GM21390 (cell line): ENCODE results near the gene KLHDC1.
"Not testable (repeated sequence)": the region's sequence is repeated elsewhere in the genome, so short reads cannot be mapped to it uniquely, and the experiment has no call there.

Experiments
- ATAC-seq: cut with Tn5 transposase; IDR thresholded peaks from one replicate; pipeline ENCODE4 v1.9.1; 2021; ENCODE audit not compliant: unreplicated experiment

Gene KLHDC1

GRCh38 chr14:49692811-49693734 lies at the start of gene KLHDC1:
Gene KLHDC1 (plus strand): TSS chr14:49693120. CDS start chr14:49693195, 75 bp downstream.
- ATAC-seq: peak; percentile 50

- no peak for ATAC-seq
These were observed 39.4 kb upstream of the KLHDC1 start for GRCh38 chr14:49653508-49653907.

GRCh38 chr14:49654511-49654910 lies 38.4 kb upstream of the KLHDC1 start:
- ATAC-seq: no peak

GRCh38 chr14:49657500-49657899 lies 35.4 kb upstream of the KLHDC1 start:
- not testable (repeated sequence) for ATAC-seq

GRCh38 chr14:49659526-49660455 lies 33.1 kb upstream of the KLHDC1 start:
- no peak for ATAC-seq

- no peak for ATAC-seq
These were observed 22.4 kb upstream of the KLHDC1 start for GRCh38 chr14:49670475-49670874.

GRCh38 chr14:49673586-49673985 lies 19.3 kb upstream of the KLHDC1 start:
- no peak for ATAC-seq

- ATAC-seq: no peak
These were observed 15.3 kb upstream of the KLHDC1 start for GRCh38 chr14:49677643-49678042.

- no peak for ATAC-seq
These were observed 13.6 kb upstream of the KLHDC1 start for GRCh38 chr14:49679271-49679670.

GRCh38 chr14:49686425-49686824 lies 6.5 kb upstream of the KLHDC1 start:
- no peak for ATAC-seq

GRCh38 chr14:49687942-49688700 lies 4.8 kb upstream of the KLHDC1 start, which contains the start of gene POLE2:
Gene POLE2 (minus strand): TSS chr14:49688214. CDS start chr14:49688203, 11 bp downstream.
- peak; percentile 80 for ATAC-seq

- ATAC-seq: no peak
These were observed 4.3 kb upstream of the KLHDC1 start for GRCh38 chr14:49688701-49689030.

- no peak for ATAC-seq
These were observed 1.9 kb upstream of the KLHDC1 start for GRCh38 chr14:49691031-49691430.

GRCh38 chr14:49692193-49692757 lies 645 bp upstream of the KLHDC1 start:
- no peak for ATAC-seq

- not testable (repeated sequence) for ATAC-seq
These were observed 810 bp downstream of the KLHDC1 start for GRCh38 chr14:49693735-49694124.

GRCh38 chr14:49702725-49703124 lies 9.8 kb downstream of the KLHDC1 start:
- no peak for ATAC-seq

- no peak for ATAC-seq
These were observed 11.0 kb downstream of the KLHDC1 start for GRCh38 chr14:49703965-49704364.

GRCh38 chr14:49704471-49704870 lies 11.6 kb downstream of the KLHDC1 start:
- ATAC-seq: not testable (repeated sequence)

GRCh38 chr14:49710993-49711392 lies 18.1 kb downstream of the KLHDC1 start:
- not testable (repeated sequence) for ATAC-seq

- no peak for ATAC-seq
These were observed 27.8 kb downstream of the KLHDC1 start for GRCh38 chr14:49720744-49721143.
